ENCODE data around the gene CCDC33. TPM values are rescaled to one million over a fixed set of nuclear protein-coding genes. Genes with fewer than 3 reads are reported as not detected.
A peak's percentile ranks its signal among the peaks of the same experiment; 100 is the strongest.

CCDC33 gene
- total RNA-seq, 1 experiment from 2014 or later, result not detected

GRCh38 chr15:74233851-74234597, 2.1 kb upstream of the CCDC33 start:
- POLR2A ChIA-PET, result no interaction called here
- H3K4me1 ChIP-seq (ENCODE audit: control insufficient read depth, insufficient read depth, low read length), result peaks cover 7% of the 10 kb centered on the region
- ATAC-seq, result no peak
- intact Hi-C loops (cut with micrococcal nuclease; ENCODE audit: unreplicated experiment), result no loop called here
- in situ Hi-C loops (cut with HindIII; ENCODE audit: low pct_unique_long_range_greater_than_20kb, low sequenced_read_pairs), result no loop called here
- TF ChIP-seq, protein P1, sequence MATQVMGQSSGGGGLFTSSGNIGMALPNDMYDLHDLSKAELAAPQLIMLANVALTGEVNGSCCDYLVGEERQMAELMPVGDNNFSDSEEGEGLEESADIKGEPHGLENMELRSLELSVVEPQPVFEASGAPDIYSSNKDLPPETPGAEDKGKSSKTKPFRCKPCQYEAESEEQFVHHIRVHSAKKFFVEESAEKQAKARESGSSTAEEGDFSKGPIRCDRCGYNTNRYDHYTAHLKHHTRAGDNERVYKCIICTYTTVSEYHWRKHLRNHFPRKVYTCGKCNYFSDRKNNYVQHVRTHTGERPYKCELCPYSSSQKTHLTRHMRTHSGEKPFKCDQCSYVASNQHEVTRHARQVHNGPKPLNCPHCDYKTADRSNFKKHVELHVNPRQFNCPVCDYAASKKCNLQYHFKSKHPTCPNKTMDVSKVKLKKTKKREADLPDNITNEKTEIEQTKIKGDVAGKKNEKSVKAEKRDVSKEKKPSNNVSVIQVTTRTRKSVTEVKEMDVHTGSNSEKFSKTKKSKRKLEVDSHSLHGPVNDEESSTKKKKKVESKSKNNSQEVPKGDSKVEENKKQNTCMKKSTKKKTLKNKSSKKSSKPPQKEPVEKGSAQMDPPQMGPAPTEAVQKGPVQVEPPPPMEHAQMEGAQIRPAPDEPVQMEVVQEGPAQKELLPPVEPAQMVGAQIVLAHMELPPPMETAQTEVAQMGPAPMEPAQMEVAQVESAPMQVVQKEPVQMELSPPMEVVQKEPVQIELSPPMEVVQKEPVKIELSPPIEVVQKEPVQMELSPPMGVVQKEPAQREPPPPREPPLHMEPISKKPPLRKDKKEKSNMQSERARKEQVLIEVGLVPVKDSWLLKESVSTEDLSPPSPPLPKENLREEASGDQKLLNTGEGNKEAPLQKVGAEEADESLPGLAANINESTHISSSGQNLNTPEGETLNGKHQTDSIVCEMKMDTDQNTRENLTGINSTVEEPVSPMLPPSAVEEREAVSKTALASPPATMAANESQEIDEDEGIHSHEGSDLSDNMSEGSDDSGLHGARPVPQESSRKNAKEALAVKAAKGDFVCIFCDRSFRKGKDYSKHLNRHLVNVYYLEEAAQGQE (IDR thresholded peaks at IDR 0.05; ENCODE audit: insufficient read depth in 1 of 2, low read depth in 2 of 2, low read length in 1 of 2), result no peak
- TF ChIP-seq SIN3A (IDR thresholded peaks at IDR 0.05; ENCODE audit: borderline replicate concordance, insufficient read depth, low read depth, low read length), result no peak
- TF ChIP-seq POLR2AphosphoS5 (IDR thresholded peaks at IDR 0.05; ENCODE audit: low read depth, low read length), result no peak
- TF ChIP-seq TCF7L2 (IDR thresholded peaks at IDR 0.05; ENCODE audit: low read depth, low read length), result no peak
- TF ChIP-seq, protein P2, sequence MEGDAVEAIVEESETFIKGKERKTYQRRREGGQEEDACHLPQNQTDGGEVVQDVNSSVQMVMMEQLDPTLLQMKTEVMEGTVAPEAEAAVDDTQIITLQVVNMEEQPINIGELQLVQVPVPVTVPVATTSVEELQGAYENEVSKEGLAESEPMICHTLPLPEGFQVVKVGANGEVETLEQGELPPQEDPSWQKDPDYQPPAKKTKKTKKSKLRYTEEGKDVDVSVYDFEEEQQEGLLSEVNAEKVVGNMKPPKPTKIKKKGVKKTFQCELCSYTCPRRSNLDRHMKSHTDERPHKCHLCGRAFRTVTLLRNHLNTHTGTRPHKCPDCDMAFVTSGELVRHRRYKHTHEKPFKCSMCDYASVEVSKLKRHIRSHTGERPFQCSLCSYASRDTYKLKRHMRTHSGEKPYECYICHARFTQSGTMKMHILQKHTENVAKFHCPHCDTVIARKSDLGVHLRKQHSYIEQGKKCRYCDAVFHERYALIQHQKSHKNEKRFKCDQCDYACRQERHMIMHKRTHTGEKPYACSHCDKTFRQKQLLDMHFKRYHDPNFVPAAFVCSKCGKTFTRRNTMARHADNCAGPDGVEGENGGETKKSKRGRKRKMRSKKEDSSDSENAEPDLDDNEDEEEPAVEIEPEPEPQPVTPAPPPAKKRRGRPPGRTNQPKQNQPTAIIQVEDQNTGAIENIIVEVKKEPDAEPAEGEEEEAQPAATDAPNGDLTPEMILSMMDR (IDR thresholded peaks at IDR 0.05), result no peak
- no peaks in the 10 kb centered on the region for H3K9me3 ChIP-seq (ENCODE audit: control insufficient read depth, insufficient read depth, low read depth, low read length)
- CTCF ChIA-PET, result interaction anchor here (0.9 kb wide), 1 partner anchor 78 kb away, joined by 4 read pairs; no protein-coding TSS in a partner anchor
- no TSS peak for BruUV-seq (replicated peaks)
- H3K36me3 ChIP-seq (ENCODE audit: control insufficient read depth, insufficient read depth, low read length), result no peaks in the 10 kb centered on the region
- H3K4me3 ChIP-seq (ENCODE audit: low read depth in 2 of 2, low read length in 2 of 2), result no peak overlapping the region
- H3K27me3 ChIP-seq (ENCODE audit: control insufficient read depth, insufficient read depth, low read length), result no peaks in the 10 kb centered on the region
- H3K27ac ChIP-seq (ENCODE audit: low read length), result no peak overlapping the region
- no peak for DNase-seq (ENCODE audit: low read depth, low spot score)

DNA sequence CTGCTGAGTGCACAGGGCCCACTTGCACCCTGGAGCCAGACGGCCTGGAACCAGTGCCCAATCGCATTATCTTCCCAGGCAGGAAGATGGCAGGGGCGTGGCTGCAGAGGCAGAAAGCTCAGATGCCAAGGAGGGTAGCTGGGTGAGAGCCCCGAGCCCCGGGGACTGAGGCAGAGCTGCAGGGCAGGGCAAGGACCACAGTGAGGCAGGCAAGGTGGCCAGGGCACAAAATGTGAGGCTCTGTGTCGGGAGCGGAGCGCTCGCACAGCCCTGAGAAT, 1.6 kb upstream of the CCDC33 start:
- no TSS peak for BruUV-seq (replicated peaks)
- Histone ChIP-seq H3K27me3 (ENCODE audit: control insufficient read depth, insufficient read depth, low read length) (no peaks in the 10 kb centered on the region), H3K9me3 (ENCODE audit: control insufficient read depth, insufficient read depth, low read depth, low read length) (no peaks in the 10 kb centered on the region), H3K4me3 (ENCODE audit: low read depth in 2 of 2, low read length in 2 of 2) (no peak overlapping the region), H3K4me1 (ENCODE audit: control insufficient read depth, insufficient read depth, low read length) (peaks cover 12% of the 10 kb centered on the region), H3K36me3 (ENCODE audit: control insufficient read depth, insufficient read depth, low read length) (no peaks in the 10 kb centered on the region), H3K27ac (ENCODE audit: low read length) (no peak overlapping the region)
- TF ChIP-seq, protein P2 (IDR thresholded peaks at IDR 0.05), result no peak
- TF ChIP-seq POLR2AphosphoS5 (IDR thresholded peaks at IDR 0.05; ENCODE audit: low read depth, low read length) (no peak), TCF7L2 (IDR thresholded peaks at IDR 0.05; ENCODE audit: low read depth, low read length) (no peak), SIN3A (IDR thresholded peaks at IDR 0.05; ENCODE audit: borderline replicate concordance, insufficient read depth, low read depth, low read length) (no peak)
- TF ChIP-seq, protein P1 (IDR thresholded peaks at IDR 0.05; ENCODE audit: insufficient read depth in 1 of 2, low read depth in 2 of 2, low read length in 1 of 2), result no peak
- 0 out of 2 replicates have a peak, but pooled peaks have one; percentile 6 for ATAC-seq
- intact Hi-C loops (cut with micrococcal nuclease; ENCODE audit: unreplicated experiment) (no loop called here), in situ Hi-C loops (cut with HindIII; ENCODE audit: low pct_unique_long_range_greater_than_20kb, low sequenced_read_pairs) (no loop called here)
- ChIA-PET CTCF (interaction anchor here (0.9 kb wide), 1 partner anchor 77 kb away, joined by 4 read pairs; no protein-coding TSS in a partner anchor), POLR2A (no interaction called here)
- DNase-seq (ENCODE audit: low read depth, low spot score), result no peak

All from Panc1 (cell line).